Stimulated activated memory B cell treated with anti-CD40 and anti-IgM and Interleukin-4, amounts not matched to agents 10 μg/mL and 1 μg/mL and 100 μg/mL, for 72 hours (primary cell): ENCODE measurements around the gene ILF2.
A peak's percentile ranks its signal among the peaks of the same experiment; 100 is the strongest.
"Not testable (repeated sequence)": the region's sequence is repeated elsewhere in the genome, so short reads cannot be mapped to it uniquely, and the experiment has no call there.

Experiments used
- ATAC-seq: fragments of 150-1000 bp; cut with Tn5 transposase; 2 replicates; pipeline ENCODE4 v1.10.0; 2021
- H3K27ac Mint-ChIP-seq: one replicate; pipeline ENCODE4 v1.8.0; 2022; ENCODE audit warnings: mild to moderate bottlenecking, mixed read lengths
- H3K27me3 Mint-ChIP-seq: one replicate; pipeline ENCODE4 v1.8.0; 2022; ENCODE audit warnings: mixed read lengths
- H3K36me3 Mint-ChIP-seq: one replicate; pipeline ENCODE4 v1.8.0; 2022; ENCODE audit warnings: mixed read lengths
- H3K4me1 Mint-ChIP-seq: one replicate; pipeline ENCODE4 v1.8.0; 2022; ENCODE audit warnings: mixed read lengths
- H3K4me3 Mint-ChIP-seq: one replicate; pipeline ENCODE4 v1.8.0; 2022; ENCODE audit warnings: mild to moderate bottlenecking, moderate library complexity, mixed read lengths
- H3K9me3 Mint-ChIP-seq: one replicate; pipeline ENCODE4 v1.8.0; 2022; ENCODE audit warnings: mixed read lengths

The ILF2 gene

GRCh38 chr1:153646672-153647345 is 24.0 kb downstream of the ILF2 start:
- Mint-ChIP-seq H3K36me3 (peaks cover 56% of the 10 kb centered on the region), H3K27me3 (no peaks in the 10 kb centered on the region), H3K4me1 (peaks cover 38% of the 10 kb centered on the region), H3K27ac (peak overlapping the region; percentile 48), H3K9me3 (no peaks in the 10 kb centered on the region), H3K4me3 (no peak overlapping the region)
- ATAC-seq: no peak

GRCh38 chr1:153643816-153644215 is 27.0 kb downstream of the ILF2 start:
- Mint-ChIP-seq H3K27me3 (no peaks in the 10 kb centered on the region), H3K36me3 (peaks cover 63% of the 10 kb centered on the region), H3K4me1 (peaks cover 32% of the 10 kb centered on the region), H3K27ac (peak overlapping the region; percentile 2), H3K4me3 (no peak overlapping the region), H3K9me3 (no peaks in the 10 kb centered on the region)
- no peak for ATAC-seq

- Mint-ChIP-seq H3K4me3 (no peak overlapping the region), H3K27ac (peak overlapping the region; percentile 2), H3K36me3 (peaks cover 66% of the 10 kb centered on the region), H3K9me3 (no peaks in the 10 kb centered on the region), H3K4me1 (peaks cover 33% of the 10 kb centered on the region), H3K27me3 (no peaks in the 10 kb centered on the region)
- ATAC-seq: no peak
Observed at GRCh38 chr1:153643100-153643499, 27.7 kb downstream of the ILF2 start.

- no peak for ATAC-seq
- Mint-ChIP-seq H3K36me3 (peaks cover 70% of the 10 kb centered on the region), H3K9me3 (no peaks in the 10 kb centered on the region), H3K27ac (no peak overlapping the region), H3K4me3 (no peak overlapping the region), H3K4me1 (peaks cover 36% of the 10 kb centered on the region), H3K27me3 (no peaks in the 10 kb centered on the region)
Observed at GRCh38 chr1:153642161-153642560, 28.6 kb downstream of the ILF2 start.

- Mint-ChIP-seq H3K36me3 (peaks cover 64% of the 10 kb centered on the region), H3K9me3 (no peaks in the 10 kb centered on the region), H3K27ac (no peak overlapping the region), H3K27me3 (no peaks in the 10 kb centered on the region), H3K4me1 (peaks cover 38% of the 10 kb centered on the region), H3K4me3 (no peak overlapping the region)
- no peak for ATAC-seq
Observed at GRCh38 chr1:153640861-153641260, 29.9 kb downstream of the ILF2 start.

GRCh38 chr1:153640213-153640612 is 30.6 kb downstream of the ILF2 start:
- H3K27ac Mint-ChIP-seq, H3K9me3 Mint-ChIP-seq, H3K4me3 Mint-ChIP-seq, H3K27me3 Mint-ChIP-seq, ATAC-seq: not testable (repeated sequence)
- H3K36me3 Mint-ChIP-seq: peaks cover 58% of the 10 kb centered on the region
- H3K4me1 Mint-ChIP-seq: peaks cover 36% of the 10 kb centered on the region

- Mint-ChIP-seq H3K36me3 (peaks cover 52% of the 10 kb centered on the region), H3K9me3 (no peaks in the 10 kb centered on the region), H3K27ac (no peak overlapping the region), H3K4me3 (no peak overlapping the region), H3K4me1 (peaks cover 36% of the 10 kb centered on the region), H3K27me3 (no peaks in the 10 kb centered on the region)
- ATAC-seq: no peak
Observed at GRCh38 chr1:153639280-153639679, 31.5 kb downstream of the ILF2 start.

- no peaks in the 10 kb centered on the region for H3K27me3 Mint-ChIP-seq
- no peak for ATAC-seq
- H3K27ac Mint-ChIP-seq: peak overlapping the region; percentile 5
- peaks cover 31% of the 10 kb centered on the region for H3K4me1 Mint-ChIP-seq
- H3K36me3 Mint-ChIP-seq: peaks cover 47% of the 10 kb centered on the region
- peaks cover 1% of the 10 kb centered on the region for H3K9me3 Mint-ChIP-seq
- H3K4me3 Mint-ChIP-seq: no peak overlapping the region
Observed at GRCh38 chr1:153638261-153638660, 32.5 kb downstream of the ILF2 start.

- H3K4me1 Mint-ChIP-seq: peaks cover 34% of the 10 kb centered on the region
- ATAC-seq: no peak
- H3K27ac Mint-ChIP-seq: no peak overlapping the region
- H3K36me3 Mint-ChIP-seq: peaks cover 34% of the 10 kb centered on the region
- peaks cover 4% of the 10 kb centered on the region for H3K9me3 Mint-ChIP-seq
- no peak overlapping the region for H3K4me3 Mint-ChIP-seq
- H3K27me3 Mint-ChIP-seq: no peaks in the 10 kb centered on the region
Observed at GRCh38 chr1:153636312-153636711, 34.5 kb downstream of the ILF2 start.

- peaks cover 34% of the 10 kb centered on the region for H3K4me1 Mint-ChIP-seq
- no peak for ATAC-seq
- H3K27me3 Mint-ChIP-seq: no peaks in the 10 kb centered on the region
- H3K27ac Mint-ChIP-seq: peak overlapping the region; percentile 99
- H3K9me3 Mint-ChIP-seq: peaks cover 4% of the 10 kb centered on the region
- H3K36me3 Mint-ChIP-seq: peaks cover 31% of the 10 kb centered on the region
- H3K4me3 Mint-ChIP-seq: peak overlapping the region; percentile 93
Observed at GRCh38 chr1:153635872-153636271, 34.9 kb downstream of the ILF2 start.

GRCh38 chr1:153633754-153634665 is 36.8 kb downstream of the ILF2 start, which contains the start of gene CHTOP:
CHTOP (plus strand) TSS chr1:153634066; CDS start chr1:153636589, 2,523 bp downstream.
- H3K4me1 Mint-ChIP-seq: peaks cover 41% of the 10 kb centered on the region
- ATAC-seq: peak; percentile 97
- H3K36me3 Mint-ChIP-seq: peaks cover 31% of the 10 kb centered on the region
- peak within 1 kb of the TSS; percentile 93 for H3K4me3 Mint-ChIP-seq
- peak within 1 kb of the TSS; percentile 99 for H3K27ac Mint-ChIP-seq
- no peaks in the 10 kb centered on the region for H3K27me3 Mint-ChIP-seq
- peaks cover 4% of the 10 kb centered on the region for H3K9me3 Mint-ChIP-seq

GRCh38 chr1:153633161-153633753 is 37.5 kb downstream of the ILF2 start:
- Mint-ChIP-seq H3K4me1 (peaks cover 49% of the 10 kb centered on the region), H3K4me3 (peak overlapping the region; percentile 93), H3K9me3 (peaks cover 4% of the 10 kb centered on the region), H3K27ac (peak overlapping the region; percentile 99), H3K27me3 (no peaks in the 10 kb centered on the region), H3K36me3 (peaks cover 29% of the 10 kb centered on the region)
- no peak for ATAC-seq

- Mint-ChIP-seq H3K9me3 (peaks cover 4% of the 10 kb centered on the region), H3K27ac (no peak overlapping the region), H3K4me1 (peaks cover 51% of the 10 kb centered on the region), H3K4me3 (no peak overlapping the region), H3K27me3 (no peaks in the 10 kb centered on the region), H3K36me3 (peaks cover 13% of the 10 kb centered on the region)
- no peak for ATAC-seq
Observed at GRCh38 chr1:153631047-153632022, 39.5 kb downstream of the ILF2 start.

- peaks cover 13% of the 10 kb centered on the region for H3K36me3 Mint-ChIP-seq
- H3K9me3 Mint-ChIP-seq: peaks cover 4% of the 10 kb centered on the region
- ATAC-seq: no peak
- no peaks in the 10 kb centered on the region for H3K27me3 Mint-ChIP-seq
- H3K4me3 Mint-ChIP-seq: no peak overlapping the region
- no peak overlapping the region for H3K27ac Mint-ChIP-seq
- H3K4me1 Mint-ChIP-seq: peaks cover 49% of the 10 kb centered on the region
Observed at GRCh38 chr1:153630384-153630783, 40.4 kb downstream of the ILF2 start.
